HG03432 (cell line): Measurements from ENCODE around the gene DOCK7.
"Not testable (repeated sequence)": the region's sequence is repeated elsewhere in the genome, so short reads cannot be mapped to it uniquely, and the experiment has no call there.

Experiments used
- ATAC-seq: cut with Tn5 transposase; IDR thresholded peaks from one replicate; pipeline ENCODE4 v1.9.1; 2021; ENCODE audit warnings: mild to moderate bottlenecking, moderate library complexity; ENCODE audit not compliant: unreplicated experiment

Gene DOCK7

GRCh38 chr1:62698161-62698560, 10.0 kb upstream of the DOCK7 start:
- not testable (repeated sequence) for ATAC-seq

GRCh38 chr1:62694479-62694878, 6.3 kb upstream of the DOCK7 start:
- not testable (repeated sequence) for ATAC-seq

GRCh38 chr1:62693123-62693522, 4.9 kb upstream of the DOCK7 start:
- no peak for ATAC-seq

- ATAC-seq, result no peak
Observed at GRCh38 chr1:62691062-62691844, 3.1 kb upstream of the DOCK7 start.

GRCh38 chr1:62689524-62689923, 1.3 kb upstream of the DOCK7 start:
- no peak for ATAC-seq

- peak; percentile 4 for ATAC-seq
Observed at GRCh38 chr1:62688687-62689085, 500 bp upstream of the DOCK7 start.

- ATAC-seq, result peak; percentile 42
Observed at GRCh38 chr1:62687421-62687902, 724 bp downstream of the DOCK7 start.

GRCh38 chr1:62686822-62687221, 1.4 kb downstream of the DOCK7 start:
- no peak for ATAC-seq

- ATAC-seq, result no peak
Observed at GRCh38 chr1:62685431-62685859, 2.7 kb downstream of the DOCK7 start.

- no peak for ATAC-seq
Observed at GRCh38 chr1:62682531-62682930, 5.7 kb downstream of the DOCK7 start.

- ATAC-seq, result not testable (repeated sequence)
Observed at GRCh38 chr1:62680992-62681391, 7.2 kb downstream of the DOCK7 start.

- ATAC-seq, result not testable (repeated sequence)
Observed at GRCh38 chr1:62677822-62678221, 10.4 kb downstream of the DOCK7 start.

GRCh38 chr1:62676611-62677356, 11.4 kb downstream of the DOCK7 start:
- ATAC-seq, result no peak

GRCh38 chr1:62673629-62674028, 14.6 kb downstream of the DOCK7 start:
- ATAC-seq, result no peak

- ATAC-seq, result no peak
Observed at GRCh38 chr1:62672029-62672428, 16.2 kb downstream of the DOCK7 start.

GRCh38 chr1:62654744-62655143, 33.4 kb downstream of the DOCK7 start:
- ATAC-seq, result no peak

GRCh38 chr1:62652387-62652786, 35.8 kb downstream of the DOCK7 start:
- no peak for ATAC-seq

GRCh38 chr1:62643283-62643682, 44.9 kb downstream of the DOCK7 start:
- no peak for ATAC-seq

- ATAC-seq, result no peak
Observed at GRCh38 chr1:62637392-62638105, 50.6 kb downstream of the DOCK7 start.

- ATAC-seq, result no peak
Observed at GRCh38 chr1:62628506-62628905, 59.7 kb downstream of the DOCK7 start.

GRCh38 chr1:62625415-62625814, 62.8 kb downstream of the DOCK7 start:
- peak; percentile 46 for ATAC-seq
